Tibial nerve (tissue), 4 donors: ENCODE data around the gene HOXA11. TPM values are rescaled to one million over a fixed set of nuclear protein-coding genes. Genes with fewer than 3 reads are reported as not detected.
A peak's percentile ranks its signal among the peaks of the same experiment; 100 is the strongest.

Source experiments
- DNase-seq, 2 donors: peaks; one replicate each; pipeline ENCODE4 v3.0.0-alpha.2; 2019; ENCODE audit warnings: low spot score in 2 of 2
- H3K27ac ChIP-seq, 4 donors: fragments of 200-600 bp; sonication (generic) in 3 of 4; one replicate each; pipeline ENCODE4 v1.5.1; 2017 to 2019; ENCODE audit warnings: mild to moderate bottlenecking in 1 of 4
- H3K27me3 ChIP-seq, 2 donors: fragments of 200-600 bp; sonication (generic) in 1 of 2; one replicate each; pipeline versions ENCODE4 v1.5.1 to v1.6.0; 2017 to 2019
- H3K36me3 ChIP-seq, 3 donors: fragments of 200-600 bp; sonication (generic); one replicate each; pipeline ENCODE4 v1.5.1; 2018 to 2019
- H3K4me1 ChIP-seq, 4 donors: fragments of 200-600 bp; sonication (generic) in 3 of 4; one replicate each; pipeline ENCODE4 v1.5.1; 2017 to 2019
- H3K4me3 ChIP-seq, 4 donors: fragments of 200-600 bp; sonication (generic) in 3 of 4; one replicate each; pipeline ENCODE4 v1.5.1; 2017 to 2019; ENCODE audit warnings: mild to moderate bottlenecking in 1 of 4, moderate library complexity in 1 of 4
- H3K9me3 ChIP-seq, 4 donors: fragments of 200-600 bp; sonication (generic) in 3 of 4; one replicate each; pipeline ENCODE4 v1.5.1; 2017 to 2019
- CTCF ChIP-seq, 5 experiments: fragments of 200-600 bp in 3 of 5; fragments of 450-650 bp in 2 of 5; sonication (generic) in 3 of 5; IDR thresholded peaks; one replicate each; pipeline ENCODE4 v1.5.1; 2016 to 2019; ENCODE audit warnings: antibody characterized with exemption in 5 of 5, mild to moderate bottlenecking in 3 of 5, moderate library complexity in 2 of 5
- EP300 ChIP-seq, 2 donors: sonication (generic); formaldehyde crosslinking; IDR thresholded peaks; one replicate each; pipeline ENCODE4 v1.6.1; 2017; ENCODE audit warnings: antibody characterized with exemption in 2 of 2, mild to moderate bottlenecking in 1 of 2
- POLR2A ChIP-seq, 2 donors: fragments of 450-650 bp; IDR thresholded peaks; one replicate each; pipeline ENCODE4 v1.6.1; 2017; ENCODE audit warnings: antibody characterized with exemption in 2 of 2, mild to moderate bottlenecking in 2 of 2, moderate library complexity in 2 of 2
- WGBS, 2 donors: methylation state at CpG; one replicate each; pipeline ENCODE4 v1.1.5; 2018; 5-methylcytosine and 5-hydroxymethylcytosine counted together
- total RNA-seq, 4 donors: library from RNA; depleted of rRNA; stranded (reverse); fragments of >200 nt; gene quantifications; one replicate each; pipeline ENCODE4 v1.1.0, GENCODE V29; 2016

The HOXA11 gene
- total RNA-seq, 4 donors from 2014 or later, result 5.0 to 13.2 (median 9.5) TPM

- no peaks in the 10 kb centered on the region for H3K9me3 ChIP-seq
These were observed 27.2 kb downstream of the HOXA11 start for GRCh38 chr7:27157702-27158431.

GRCh38 chr7:27156916-27157701, 27.9 kb downstream of the HOXA11 start:
- Histone ChIP-seq H3K36me3 (no peaks in the 10 kb centered on the region), H3K4me1 (peaks cover 0 to 69% (median 23%) of the 10 kb centered on the region in 4 donors), H3K9me3 (no peaks in the 10 kb centered on the region), H3K27ac (peak overlapping the region; percentile 54 to 88 (median 82)), H3K4me3 (peak overlapping the region; percentile 52 to 71 (median 60)), H3K27me3 (peaks cover 0 to 96% of the 10 kb centered on the region in 2 donors)
- no peak for DNase-seq
- no peak for TF ChIP-seq EP300 (IDR thresholded peaks at IDR 0.05)
- TF ChIP-seq POLR2A (IDR thresholded peaks at IDR 0.05), result no peak
- no peak for TF ChIP-seq CTCF (IDR thresholded peaks at IDR 0.05)
- 35 to 44% methylated on average over 24 to 28 of the region's 30 CpGs for WGBS, 2 donors

More at GRCh38 chr7:27157702-27158431, 27.2 kb downstream of the HOXA11 start:
- Histone ChIP-seq H3K27ac (peak overlapping the region in 1 of 4 donors; percentile 81), H3K4me1 (peaks cover 0 to 69% (median 22%) of the 10 kb centered on the region in 4 donors), H3K27me3 (peaks cover 0 to 91% of the 10 kb centered on the region in 2 donors), H3K36me3 (no peaks in the 10 kb centered on the region), H3K4me3 (no peak overlapping the region)
- TF ChIP-seq EP300 (IDR thresholded peaks at IDR 0.05), result no peak
- no peak for TF ChIP-seq POLR2A (IDR thresholded peaks at IDR 0.05)
- no peak for TF ChIP-seq CTCF (IDR thresholded peaks at IDR 0.05)
- peak in 1 of 2 donors; percentile 5 for DNase-seq
- WGBS, 2 donors, result 64 to 79% methylated on average over 30 of the region's 30 CpGs

DNA sequence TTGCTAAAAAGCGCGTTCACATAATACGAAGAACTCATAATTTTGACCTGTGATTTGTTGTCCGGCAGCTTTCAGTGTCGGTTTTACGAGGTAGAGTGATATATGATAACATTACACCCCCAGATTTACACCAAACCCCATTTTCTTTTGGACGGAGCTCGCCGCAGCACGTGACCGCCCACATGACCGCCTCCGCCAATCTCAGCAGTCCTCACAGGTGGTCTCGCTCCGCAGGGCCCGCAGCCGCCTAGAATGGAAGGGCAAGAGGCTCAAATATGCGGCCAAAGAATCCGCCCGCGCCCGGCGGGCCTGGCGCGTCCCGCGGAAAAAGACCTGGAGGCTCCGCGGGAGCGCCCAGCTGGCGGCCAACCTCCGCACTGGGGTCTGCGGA, 28.5 kb downstream of the HOXA11 start, which contains the start of gene HOXA7:
TSS of gene HOXA7 (minus strand) at position 168 of the 391 bp plus-strand sequence. CDS start at position 38, 130 bp downstream.
- Histone ChIP-seq H3K36me3 (no peaks in the 10 kb centered on the region), H3K4me1 (peaks cover 0 to 66% (median 23%) of the 10 kb centered on the region in 4 donors), H3K4me3 (peak within 1 kb of the TSS; percentile 52 to 71 (median 60)), H3K27ac (peak within 1 kb of the TSS; percentile 54 to 88 (median 82)), H3K9me3 (no peaks in the 10 kb centered on the region), H3K27me3 (peaks cover 0 to 96% of the 10 kb centered on the region in 2 donors)
- 2% methylated on average over 15 to 33 of the region's 33 CpGs for WGBS, 2 donors
- peak; percentile 79 to 80 for DNase-seq
- TF ChIP-seq POLR2A (IDR thresholded peaks at IDR 0.05), result peak in 1 of 2 donors; percentile 25
- TF ChIP-seq CTCF (IDR thresholded peaks at IDR 0.05), result peak in 1 of 5 experiments; percentile 12
- peak in 1 of 2 donors; percentile 40 for TF ChIP-seq EP300 (IDR thresholded peaks at IDR 0.05)

DNA sequence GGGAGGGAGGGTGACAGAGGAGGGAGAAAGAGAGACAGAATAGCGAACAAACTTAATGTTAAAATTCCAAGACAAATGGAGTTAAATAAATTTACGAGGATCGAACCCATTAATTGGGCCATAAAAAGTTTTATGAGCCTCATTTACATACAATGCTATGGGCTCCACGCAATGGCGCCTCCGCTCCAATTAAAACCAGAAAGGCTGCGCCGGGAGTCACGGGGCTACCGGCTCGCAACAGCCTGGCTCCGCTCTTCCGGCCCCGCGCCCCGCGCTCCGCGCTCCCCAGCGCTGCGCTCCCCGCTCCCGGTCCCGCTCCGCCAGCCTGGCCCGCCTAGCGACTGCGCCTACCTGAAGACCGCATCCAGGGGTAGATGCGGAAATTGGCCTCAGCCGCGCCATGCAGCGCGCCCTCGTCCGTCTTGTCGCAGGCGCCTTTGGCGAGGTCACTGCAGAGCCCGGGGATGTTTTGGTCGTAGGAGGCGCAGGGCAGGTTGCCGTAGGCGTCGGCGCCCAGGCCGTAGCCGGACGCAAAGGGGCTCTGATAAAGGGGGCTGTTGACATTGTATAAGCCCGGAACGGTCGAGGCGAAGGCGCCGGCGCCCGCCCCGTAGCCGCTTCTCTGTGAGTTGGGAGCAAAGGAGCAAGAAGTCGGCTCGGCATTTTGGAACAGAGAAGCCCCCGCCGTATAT, 29.1 kb downstream of the HOXA11 start:
- peaks cover 0 to 66% (median 21%) of the 10 kb centered on the region in 4 donors for H3K4me1 ChIP-seq
- TF ChIP-seq POLR2A (IDR thresholded peaks at IDR 0.05), result no peak
- TF ChIP-seq EP300 (IDR thresholded peaks at IDR 0.05), result no peak
- no peak for TF ChIP-seq CTCF (IDR thresholded peaks at IDR 0.05)
- H3K36me3 ChIP-seq, result no peaks in the 10 kb centered on the region
- no peak for DNase-seq
- peak overlapping the region; percentile 52 to 71 (median 60) for H3K4me3 ChIP-seq
- no peaks in the 10 kb centered on the region for H3K9me3 ChIP-seq
- 1 to 5% methylated on average over 6 to 52 of the region's 63 CpGs for WGBS, 2 donors
- H3K27me3 ChIP-seq, result peaks cover 0 to 97% of the 10 kb centered on the region in 2 donors
- H3K27ac ChIP-seq, result peak overlapping the region; percentile 54 to 88 (median 82)
